Measurements from ENCODE around the gene SCGB2A2. TPM values are rescaled to one million over a fixed set of nuclear protein-coding genes. Genes with fewer than 3 reads are reported as not detected.
A peak's percentile ranks its signal among the peaks of the same experiment; 100 is the strongest.

SCGB2A2 gene
- not detected for total RNA-seq

GRCh38 chr11:62269654-62270278 lies at the start of gene SCGB2A2:
Gene SCGB2A2, plus strand, starts transcription at chr11:62270158. Its CDS starts 59 bp downstream, at chr11:62270217.
- no peak for TF ChIP-seq POLR2A (IDR thresholded peaks at IDR 0.05)
- TF ChIP-seq CTCF (IDR thresholded peaks at IDR 0.05) = peak in 3 of 6 experiments; percentile 23 to 50 (median 40)
- Histone ChIP-seq H3K27ac (no peak within 1 kb of the TSS), H3K36me3 (no peaks in the 10 kb centered on the region), H3K9me3 (no peaks in the 10 kb centered on the region), H3K4me3 (replicated peaks in 1 of 3) (no peak within 1 kb of the TSS), H3K27me3 (no peaks in the 10 kb centered on the region), H3K4me1 (no peaks in the 10 kb centered on the region)
- intact Hi-C loops (cut with DNase I) = no loop called here
- WGBS, 2 donors = 54 to 78% methylated on average over 7 to 10 of the region's 10 CpGs
- DNase-seq = peak in 1 of 2 donors; percentile 4

GRCh38 chr11:62221498-62221897 lies 48.5 kb upstream of the SCGB2A2 start:
- Histone ChIP-seq H3K9me3 (no peaks in the 10 kb centered on the region), H3K27ac (no peak overlapping the region), H3K36me3 (no peaks in the 10 kb centered on the region), H3K4me3 (replicated peaks in 1 of 3) (no peak overlapping the region), H3K4me1 (no peaks in the 10 kb centered on the region), H3K27me3 (no peaks in the 10 kb centered on the region)
- intact Hi-C loops (cut with DNase I) = no loop called here
- 84 to 85% methylated on average over 3 of the region's 3 CpGs for WGBS, 2 donors
- TF ChIP-seq POLR2A (IDR thresholded peaks at IDR 0.05) = no peak
- no peak for TF ChIP-seq CTCF (IDR thresholded peaks at IDR 0.05)
- DNase-seq = no peak

GRCh38 chr11:62223095-62223494 lies 46.9 kb upstream of the SCGB2A2 start:
- no peaks in the 10 kb centered on the region for H3K27me3 ChIP-seq
- H3K4me3 ChIP-seq (replicated peaks in 1 of 3) = no peak overlapping the region
- no peaks in the 10 kb centered on the region for H3K4me1 ChIP-seq
- H3K9me3 ChIP-seq = no peaks in the 10 kb centered on the region
- H3K27ac ChIP-seq = no peak overlapping the region
- TF ChIP-seq CTCF (IDR thresholded peaks at IDR 0.05) (no peak), POLR2A (IDR thresholded peaks at IDR 0.05) (no peak)
- H3K36me3 ChIP-seq = no peaks in the 10 kb centered on the region
- no peak for DNase-seq
- intact Hi-C loops (cut with DNase I) = no loop called here

- H3K27me3 ChIP-seq = no peaks in the 10 kb centered on the region
- no peak overlapping the region for H3K4me3 ChIP-seq (replicated peaks in 1 of 3)
- intact Hi-C loops (cut with DNase I) = no loop called here
- no peak for TF ChIP-seq CTCF (IDR thresholded peaks at IDR 0.05)
- TF ChIP-seq POLR2A (IDR thresholded peaks at IDR 0.05) = no peak
- no peak overlapping the region for H3K27ac ChIP-seq
- H3K4me1 ChIP-seq = no peaks in the 10 kb centered on the region
- H3K9me3 ChIP-seq = no peaks in the 10 kb centered on the region
- no peak for DNase-seq
- H3K36me3 ChIP-seq = no peaks in the 10 kb centered on the region
Observed at GRCh38 chr11:62233730-62234129, 36.2 kb upstream of the SCGB2A2 start.

GRCh38 chr11:62236187-62236586 lies 33.8 kb upstream of the SCGB2A2 start:
- TF ChIP-seq POLR2A (IDR thresholded peaks at IDR 0.05) = no peak
- no peak for TF ChIP-seq CTCF (IDR thresholded peaks at IDR 0.05)
- Histone ChIP-seq H3K4me1 (no peaks in the 10 kb centered on the region), H3K27me3 (no peaks in the 10 kb centered on the region), H3K4me3 (replicated peaks in 1 of 3) (no peak overlapping the region), H3K27ac (no peak overlapping the region), H3K36me3 (no peaks in the 10 kb centered on the region), H3K9me3 (no peaks in the 10 kb centered on the region)
- intact Hi-C loops (cut with DNase I) = no loop called here
- DNase-seq = no peak
- WGBS, 2 donors = 78 to 80% methylated on average over 2 of the region's 2 CpGs

Data from thyroid gland (tissue), 4 donors.